HG02588 (cell line): Measurements from ENCODE around the gene PC.

Experiments used
- ATAC-seq: cut with Tn5 transposase; IDR thresholded peaks from one replicate; pipeline ENCODE4 v1.9.1; 2021; ENCODE audit warnings: mild to moderate bottlenecking, moderate library complexity; ENCODE audit not compliant: unreplicated experiment

The PC gene

DNA sequence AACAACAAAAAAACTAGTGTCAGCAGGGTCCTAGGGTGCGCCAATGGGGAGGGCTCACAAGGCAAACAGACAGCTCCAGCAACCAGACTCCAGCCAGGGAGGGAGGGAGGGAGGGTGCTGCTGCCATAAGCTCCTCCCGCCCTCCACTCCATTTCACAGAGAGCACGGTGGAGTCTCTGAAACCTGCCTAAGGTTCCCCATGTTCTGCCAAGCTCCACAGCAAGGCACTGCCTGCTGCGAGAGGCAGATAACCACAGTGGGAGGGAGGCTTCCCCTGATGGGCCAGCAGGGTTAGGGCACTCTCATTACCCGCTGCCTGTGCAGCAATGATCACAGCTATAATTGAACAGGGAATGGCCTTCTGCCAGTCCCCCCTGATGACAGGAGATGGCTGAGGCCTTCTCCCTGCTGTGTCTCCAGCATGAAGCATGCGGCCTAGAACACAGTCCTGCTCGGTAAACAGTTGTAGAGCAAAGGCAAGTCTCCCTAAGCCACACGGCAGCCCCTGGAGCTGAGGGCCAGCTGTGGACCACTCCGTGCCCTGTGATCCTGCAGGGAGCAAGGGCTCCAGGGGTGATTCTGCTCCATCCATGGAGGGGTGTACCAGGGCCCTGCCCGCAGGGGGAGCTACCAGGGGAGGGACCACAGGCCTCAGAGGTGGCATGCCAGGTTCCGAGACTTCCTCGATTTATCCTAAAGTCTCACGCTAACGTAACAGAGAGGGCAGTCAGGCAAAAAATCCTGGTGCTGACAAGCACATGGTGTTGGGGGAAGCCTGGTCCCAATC is 42.9 kb downstream of the PC start:
- ATAC-seq, result no peak

- ATAC-seq, result no peak
Measured at GRCh38 chr11:66914505-66914904, 43.7 kb downstream of the PC start.

- ATAC-seq, result no peak
Measured at GRCh38 chr11:66912911-66913310, 45.3 kb downstream of the PC start.

- ATAC-seq, result no peak
Measured at GRCh38 chr11:66912361-66912760, 45.8 kb downstream of the PC start.

DNA sequence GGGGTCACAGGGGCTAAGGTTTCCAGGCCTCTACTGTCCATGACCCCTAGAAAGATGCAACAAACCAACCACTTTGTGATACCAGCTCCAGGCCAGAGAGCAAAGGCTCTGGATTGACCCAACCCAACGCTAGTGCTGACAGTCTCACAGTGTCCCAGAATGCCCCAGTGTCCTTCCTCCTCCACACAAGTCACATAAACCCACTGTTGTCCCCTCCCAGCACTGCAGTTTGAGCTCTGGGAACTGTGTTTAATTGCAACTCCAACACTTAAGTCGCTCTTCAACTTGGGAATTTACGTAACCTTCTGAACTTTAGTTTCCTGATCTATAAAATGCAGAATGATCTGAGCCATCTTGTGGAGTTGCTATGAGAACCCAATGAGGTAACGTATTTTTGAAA is 47.5 kb downstream of the PC start:
- ATAC-seq, result no peak

DNA sequence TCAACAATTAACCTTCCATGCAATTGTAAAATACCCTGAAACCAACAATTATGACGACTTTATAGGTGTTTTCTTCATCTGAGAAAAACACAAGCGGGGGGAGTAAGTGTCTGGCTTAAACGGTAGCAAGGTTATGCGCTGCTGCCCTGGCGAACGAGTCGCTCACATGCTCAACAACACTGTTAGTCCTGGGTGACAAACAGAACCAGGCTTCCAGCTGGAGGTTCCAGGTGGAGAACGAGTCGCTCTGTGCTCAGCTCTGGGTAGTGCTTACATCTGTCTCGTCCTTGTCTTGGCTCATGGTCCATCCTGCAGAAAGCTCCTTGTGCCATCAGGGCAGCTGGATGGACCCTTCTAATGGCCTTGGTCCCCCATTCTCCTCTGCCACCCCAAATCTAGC is 48.2 kb downstream of the PC start:
- no peak for ATAC-seq

DNA sequence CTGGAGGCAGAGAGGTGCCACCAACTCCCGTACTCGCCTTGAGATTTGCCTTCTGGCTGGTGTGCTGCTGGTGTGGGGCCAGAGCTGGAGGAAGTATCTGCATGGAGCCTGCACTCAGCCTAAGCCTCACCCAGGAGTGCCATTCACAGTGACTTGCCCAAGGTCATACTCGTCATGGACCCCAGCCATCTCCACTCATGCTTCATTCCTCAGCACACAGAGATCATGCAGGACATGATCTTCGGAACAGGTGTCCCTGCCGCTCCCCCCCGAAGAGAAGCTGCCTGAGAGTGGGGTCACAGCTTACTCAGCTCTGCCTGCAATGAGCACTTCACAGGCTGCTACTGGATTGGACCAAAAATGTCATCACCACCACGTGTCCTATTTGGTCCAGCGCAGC is 49.0 kb downstream of the PC start:
- no peak for ATAC-seq

GRCh38 chr11:66907751-66908630 is 50.2 kb downstream of the PC start:
- no peak for ATAC-seq

- ATAC-seq, result no peak
Measured at GRCh38 chr11:66906061-66906733, 52.0 kb downstream of the PC start.

DNA sequence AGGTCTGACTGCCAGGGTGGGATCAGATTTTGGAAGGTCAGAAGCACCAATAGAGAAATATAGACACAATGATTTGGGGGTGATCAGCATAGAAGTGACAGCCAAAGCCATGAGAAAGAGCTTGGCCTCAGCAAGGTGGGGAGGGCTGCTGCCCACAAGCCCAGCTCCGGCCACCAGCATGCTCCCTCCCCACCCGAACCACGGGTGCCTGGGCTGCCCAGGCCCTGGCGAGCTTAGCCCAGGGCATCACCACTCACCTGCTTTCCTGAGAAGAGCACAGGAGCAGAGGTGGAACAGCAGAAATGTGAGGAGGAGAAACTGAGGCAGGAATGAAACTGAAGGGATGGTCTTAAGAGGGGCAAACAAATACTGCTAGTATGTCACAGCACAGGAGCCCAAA is 52.6 kb downstream of the PC start:
- ATAC-seq, result no peak

DNA sequence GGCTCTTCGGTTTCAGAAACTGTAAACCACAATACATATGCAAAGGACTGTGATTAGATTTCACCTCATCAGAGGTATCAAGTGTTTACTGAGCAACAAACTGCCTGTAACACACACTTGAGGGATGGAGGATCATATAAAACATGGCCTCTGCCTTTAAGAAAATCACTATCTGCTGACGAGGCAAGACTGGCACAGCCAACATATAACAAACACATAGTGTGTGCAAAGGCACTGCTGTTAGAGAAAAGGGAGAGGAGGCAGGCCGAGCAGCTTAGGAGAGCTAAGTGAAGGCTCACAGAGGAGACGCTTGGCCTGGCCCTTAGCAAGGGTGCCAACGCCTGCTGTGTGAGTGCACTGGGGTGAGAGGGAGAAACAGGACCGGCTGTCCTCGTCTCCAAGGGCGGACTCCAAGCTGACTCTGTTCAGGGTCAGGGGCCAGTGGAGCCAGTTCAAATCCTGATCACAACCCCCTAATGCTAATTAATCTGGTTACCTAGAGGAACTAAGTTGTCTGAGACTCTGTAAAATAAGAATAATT is 53.1 kb downstream of the PC start:
- no peak for ATAC-seq

- ATAC-seq, result no peak
Measured at GRCh38 chr11:66904561-66904960, 53.6 kb downstream of the PC start.

- no peak for ATAC-seq
Measured at GRCh38 chr11:66904055-66904454, 54.1 kb downstream of the PC start.

GRCh38 chr11:66902486-66903177 is 55.6 kb downstream of the PC start:
- ATAC-seq, result no peak

DNA sequence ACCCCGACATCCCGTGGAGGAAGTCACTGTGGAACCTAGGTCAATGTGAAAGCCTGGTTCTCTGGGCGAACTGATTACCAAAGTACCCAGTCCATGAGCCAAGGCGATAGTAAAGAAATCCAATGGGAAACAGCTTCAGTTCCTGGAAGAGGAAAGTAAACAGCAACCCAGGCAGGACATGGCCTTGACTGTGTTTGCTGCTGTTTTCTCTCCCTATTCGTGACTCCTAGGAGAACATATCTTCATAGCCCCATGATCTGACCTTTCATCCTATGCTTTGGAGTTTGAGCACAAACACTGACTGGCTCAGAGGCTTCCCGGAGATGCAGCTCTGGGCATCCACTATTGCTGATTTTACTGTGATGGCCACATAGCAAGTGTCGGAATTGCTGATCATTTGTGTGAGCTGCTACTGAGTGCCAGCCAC is 56.2 kb downstream of the PC start:
- ATAC-seq, result no peak

DNA sequence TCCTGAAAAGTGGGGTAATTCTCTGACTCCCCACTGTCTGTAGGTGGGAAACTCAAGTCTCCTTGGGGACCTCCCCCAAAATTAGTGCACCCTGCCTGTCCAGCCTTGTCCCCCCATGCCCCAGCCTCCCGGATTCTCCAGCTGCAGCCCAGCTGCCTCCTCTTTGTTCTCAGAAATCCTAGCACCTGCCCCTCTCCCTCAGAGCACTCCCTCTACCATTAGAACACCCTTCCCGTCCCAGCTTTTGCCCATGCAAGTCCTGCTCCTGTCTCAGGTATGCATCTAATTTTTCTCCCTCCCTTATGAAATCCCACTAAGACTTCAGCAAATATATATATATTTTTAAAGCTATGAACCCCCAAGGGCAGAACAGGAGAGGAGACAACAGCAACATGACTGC is 64.0 kb downstream of the PC start:
- ATAC-seq, result no peak

- ATAC-seq, result no peak
Measured at GRCh38 chr11:66892911-66893310, 65.3 kb downstream of the PC start.

DNA sequence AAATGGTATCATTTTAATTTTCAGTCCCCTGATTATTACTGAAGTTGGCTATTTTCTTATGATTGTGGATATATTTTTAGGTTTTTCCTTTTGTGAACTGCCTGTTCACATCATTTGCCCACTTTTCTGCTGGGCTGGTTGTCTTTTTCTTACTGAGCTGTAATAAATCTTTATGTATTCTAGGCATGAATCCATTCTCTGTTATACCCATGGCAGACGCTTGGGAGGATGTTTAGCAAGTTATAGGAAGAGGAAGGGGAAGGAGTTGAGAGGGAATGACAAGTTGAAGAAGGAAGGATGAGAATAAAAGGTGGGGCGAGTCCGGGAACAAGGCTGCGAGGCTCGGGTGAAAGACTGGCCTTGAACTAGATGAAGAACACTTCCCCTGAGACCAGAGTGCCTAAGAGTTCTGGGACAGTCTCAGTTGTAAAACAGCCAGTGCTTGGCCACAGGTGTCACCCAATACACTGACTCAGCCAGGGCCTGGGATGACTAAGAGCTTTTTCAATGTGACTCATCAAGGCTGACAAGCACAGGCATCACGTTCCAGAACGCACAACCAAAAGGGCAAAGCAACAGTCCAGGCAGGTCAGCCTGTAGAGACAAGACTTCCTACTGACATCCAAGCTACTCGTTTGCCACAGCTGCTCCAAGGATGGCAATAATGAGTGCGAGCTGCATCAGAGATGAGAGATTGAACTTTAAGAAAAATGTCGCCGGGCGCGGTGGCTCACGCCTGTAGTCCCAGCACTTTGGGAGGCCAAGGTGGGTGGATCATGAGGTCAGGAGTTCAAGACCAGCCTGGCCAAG is 66.1 kb downstream of the PC start:
- peak; percentile 64 for ATAC-seq

GRCh38 chr11:66889960-66890359 is 68.2 kb downstream of the PC start:
- ATAC-seq, result no peak

DNA sequence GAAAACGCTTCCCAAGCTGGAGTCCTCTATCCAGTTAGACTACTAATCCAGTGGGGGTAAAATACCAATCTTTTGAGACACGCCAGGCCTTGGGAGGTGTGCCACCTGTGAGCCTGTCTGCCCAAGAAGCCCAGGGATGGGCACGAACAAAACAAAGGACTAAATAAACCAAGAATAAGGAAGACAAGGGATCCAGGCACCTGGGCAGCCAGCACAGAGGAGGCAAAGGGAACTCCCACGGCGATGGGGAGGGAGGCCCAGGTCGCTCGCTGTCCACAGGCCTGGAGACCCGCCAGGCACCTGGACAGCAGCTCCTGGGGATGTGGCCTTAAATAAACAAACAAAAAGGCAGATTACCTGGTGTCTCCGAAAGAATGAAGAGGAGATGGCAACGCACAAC is 69.9 kb downstream of the PC start:
- ATAC-seq, result no peak
